Natural killer cell (primary cell): ENCODE results near the gene PDK2. TPM values are rescaled to one million over a fixed set of nuclear protein-coding genes. Genes with fewer than 3 reads are reported as not detected.

Source experiments
- ATAC-seq, 3 donors: fragments of 150-1000 bp in 2 of 3; fragments of 200-7000 bp in 1 of 3; cut with Tn5 transposase; 1 replicate in 1 of 3; 2 replicates in 2 of 3; pipeline ENCODE4 v1.10.0; 2021; ENCODE audit warnings: mild to moderate bottlenecking in 2 of 3, moderate library complexity in 2 of 3
- DNase-seq, 2 donors: peaks; one replicate each; pipeline versions ENCODE4 v3.0.0 to v3.0.0-alpha.2; 2013 to 2021; ENCODE audit warnings: mixed read lengths in 1 of 2
- H3K27ac ChIP-seq: one replicate; pipeline ENCODE4 v1.5.1; 2013; ENCODE audit warnings: mild to moderate bottlenecking, low read length
- H3K27me3 ChIP-seq: one replicate; pipeline ENCODE4 v1.6.1; 2013; ENCODE audit warnings: low read length; ENCODE audit not compliant: control insufficient read depth, insufficient read depth
- H3K36me3 ChIP-seq: one replicate; pipeline ENCODE4 v1.6.1; 2013; ENCODE audit warnings: low read length; ENCODE audit not compliant: control insufficient read depth, insufficient read depth
- H3K4me1 ChIP-seq: one replicate; pipeline ENCODE4 v1.6.1; 2013; ENCODE audit warnings: low read length; ENCODE audit not compliant: control insufficient read depth, insufficient read depth
- H3K4me3 ChIP-seq: one replicate; pipeline ENCODE4 v1.5.1; 2013; ENCODE audit warnings: low read length
- H3K9me3 ChIP-seq: one replicate; pipeline ENCODE4 v1.6.1; 2013; ENCODE audit warnings: low read length; ENCODE audit not compliant: control insufficient read depth, insufficient read depth
- H3K27ac Mint-ChIP-seq, 2 donors: one replicate each; pipeline ENCODE4 v1.8.0; 2022; ENCODE audit warnings: mild to moderate bottlenecking in 2 of 2, mixed read lengths in 2 of 2, moderate library complexity in 1 of 2
- H3K27me3 Mint-ChIP-seq, 2 donors: one replicate each; pipeline ENCODE4 v1.8.0; 2022; ENCODE audit warnings: low read depth in 2 of 2, mixed read lengths in 2 of 2
- H3K36me3 Mint-ChIP-seq: one replicate; pipeline ENCODE4 v1.8.0; 2022; ENCODE audit warnings: mixed read lengths
- H3K4me1 Mint-ChIP-seq, 2 donors: one replicate each; pipeline ENCODE4 v1.8.0; 2022; ENCODE audit warnings: mixed read lengths in 2 of 2
- H3K4me3 Mint-ChIP-seq: one replicate; pipeline ENCODE4 v1.8.0; 2022; ENCODE audit warnings: mild to moderate bottlenecking, moderate library complexity, mixed read lengths
- H3K9me3 Mint-ChIP-seq, 2 donors: one replicate each; pipeline ENCODE4 v1.8.0; 2022; ENCODE audit warnings: mixed read lengths in 2 of 2
- CTCF ChIP-seq: fragments of 200-600 bp; IDR thresholded peaks from one replicate; pipeline ENCODE4 v1.8.0; 2022; ENCODE audit warnings: antibody characterized with exemption
- WGBS: methylation state at CpG from one replicate; pipeline ENCODE4 v1.1.7; 2013; ENCODE audit warnings: missing lambda C conversion rate; ENCODE audit not compliant: insufficient coverage; 5-methylcytosine and 5-hydroxymethylcytosine counted together
- intact Hi-C: fragments of 100-400 bp; cut with micrococcal nuclease; formaldehyde crosslinking; loops from one replicate; pipeline ENCODE4 v1.14.2; 2022
- total RNA-seq, 4 donors: library from RNA; stranded (reverse); fragments of 120-200 nt in 1 of 4; gene quantifications; one replicate each; pipeline versions ENCODE4 v1.2.3 to v1.2.4, GENCODE V29; 2013 to 2022

The PDK2 gene
- total RNA-seq, 3 donors from 2014 or later (not counting 1 experiment from before 2014, with no cell fraction given) = 23.2 to 32.9 (median 23.6) TPM

GRCh38 chr17:50047083-50047482 is 48.1 kb upstream of the PDK2 start:
- Mint-ChIP-seq H3K27ac (no peak overlapping the region), H3K27me3 (peaks cover 2 to 17% of the 10 kb centered on the region in 2 donors), H3K9me3 (no peaks in the 10 kb centered on the region), H3K4me1 (no peaks in the 10 kb centered on the region), H3K36me3 (no peaks in the 10 kb centered on the region), H3K4me3 (no peak overlapping the region)
- Histone ChIP-seq H3K27me3 (no peaks in the 10 kb centered on the region), H3K4me3 (no peak overlapping the region), H3K4me1 (no peaks in the 10 kb centered on the region), H3K36me3 (no peaks in the 10 kb centered on the region), H3K9me3 (no peaks in the 10 kb centered on the region), H3K27ac (no peak overlapping the region)
- intact Hi-C loops = no loop called here
- no peak for DNase-seq
- 92% methylated on average over 6 of the region's 6 CpGs for WGBS
- ATAC-seq = no peak
- no peak for TF ChIP-seq CTCF

GRCh38 chr17:50047488-50048126 is 47.5 kb upstream of the PDK2 start:
- ATAC-seq (no peak), DNase-seq (no peak)
- 64% methylated on average over 8 of the region's 9 CpGs for WGBS
- Histone ChIP-seq H3K4me1 (no peaks in the 10 kb centered on the region), H3K9me3 (no peaks in the 10 kb centered on the region), H3K27me3 (no peaks in the 10 kb centered on the region), H3K27ac (no peak overlapping the region), H3K36me3 (no peaks in the 10 kb centered on the region), H3K4me3 (no peak overlapping the region)
- H3K4me3 Mint-ChIP-seq = no peak overlapping the region
- peaks cover 0 to 17% of the 10 kb centered on the region in 2 donors for H3K27me3 Mint-ChIP-seq
- H3K4me1 Mint-ChIP-seq = no peaks in the 10 kb centered on the region
- intact Hi-C loops = no loop called here
- no peaks in the 10 kb centered on the region for H3K9me3 Mint-ChIP-seq
- no peaks in the 10 kb centered on the region for H3K36me3 Mint-ChIP-seq
- no peak for TF ChIP-seq CTCF
- H3K27ac Mint-ChIP-seq = no peak overlapping the region

GRCh38 chr17:50048146-50048720 is 46.9 kb upstream of the PDK2 start:
- H3K27me3 Mint-ChIP-seq = peaks cover 0 to 15% of the 10 kb centered on the region in 2 donors

More at GRCh38 chr17:50048146-50048720, 46.9 kb upstream of the PDK2 start:
- no peaks in the 10 kb centered on the region for H3K9me3 ChIP-seq
- no peak overlapping the region for H3K27ac ChIP-seq
- TF ChIP-seq CTCF = no peak
- H3K36me3 ChIP-seq = no peaks in the 10 kb centered on the region
- H3K4me1 ChIP-seq = no peaks in the 10 kb centered on the region
- Mint-ChIP-seq H3K4me1 (no peaks in the 10 kb centered on the region), H3K36me3 (no peaks in the 10 kb centered on the region), H3K9me3 (no peaks in the 10 kb centered on the region), H3K4me3 (no peak overlapping the region), H3K27ac (no peak overlapping the region)
- no peak for DNase-seq
- H3K4me3 ChIP-seq = no peak overlapping the region
- intact Hi-C loops = no loop called here
- H3K27me3 ChIP-seq = no peaks in the 10 kb centered on the region
- WGBS = 91% methylated on average over 17 of the region's 17 CpGs
- ATAC-seq = no peak
